Loucy (cell line): Measurements from ENCODE around the gene LHFPL2.

Experiments used
- CTCF ChIP-seq: fragments of 200-600 bp; sonication (generic); conservative IDR thresholded peaks from 2 replicates; pipeline ENCODE4 v1.5.1; 2014; ENCODE audit warnings: mild to moderate bottlenecking, antibody characterized with exemption, low read length
- EZH2phosphoT487 ChIP-seq: fragments of 200-600 bp; IDR thresholded peaks from 2 replicates; pipeline ENCODE4 v1.6.1; 2018; ENCODE audit warnings: antibody characterized with exemption, mild to moderate bottlenecking, moderate library complexity, borderline replicate concordance

GRCh38 chr5:78600687-78601414 lies 47.7 kb downstream of the LHFPL2 start:
- TF ChIP-seq CTCF, result no peak
- no peak for TF ChIP-seq EZH2phosphoT487
